C4-2B (cell line): ENCODE results near the gene CAB39L.

Source experiments
- H3K27ac ChIP-seq: fragments of 450-650 bp; 2 replicates; pipeline ENCODE4 v1.5.1; 2017
- ZFX ChIP-seq: fragments of 450-650 bp; IDR thresholded peaks from 2 replicates; pipeline ENCODE4 v1.6.1; 2017
- TF ChIP-seq, protein P1 (sequence below): fragments of 450-650 bp; conservative IDR thresholded peaks from 2 replicates; pipeline ENCODE4 v1.5.1; 2017; ENCODE audit warnings: mild to moderate bottlenecking

The CAB39L gene

DNA sequence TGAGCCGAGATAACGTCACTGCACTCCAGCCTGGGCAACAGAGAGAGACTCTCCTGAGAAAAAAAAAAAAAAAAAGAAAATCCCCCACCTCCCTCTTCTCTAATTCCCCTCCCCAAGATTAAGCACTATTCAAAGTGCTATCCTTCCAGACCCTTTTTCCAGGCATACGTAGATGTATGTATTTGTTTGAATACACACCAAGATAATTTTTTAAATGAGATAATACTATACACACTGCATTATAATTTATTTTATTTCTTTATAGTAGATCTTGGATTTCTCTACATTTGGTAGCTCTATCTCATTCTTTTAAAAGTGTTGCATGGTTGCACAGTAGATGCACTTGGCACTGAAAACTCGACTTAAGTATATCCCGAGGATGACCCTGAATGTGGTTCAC, 32.5 kb downstream of the CAB39L start:
- TF ChIP-seq, protein P1, sequence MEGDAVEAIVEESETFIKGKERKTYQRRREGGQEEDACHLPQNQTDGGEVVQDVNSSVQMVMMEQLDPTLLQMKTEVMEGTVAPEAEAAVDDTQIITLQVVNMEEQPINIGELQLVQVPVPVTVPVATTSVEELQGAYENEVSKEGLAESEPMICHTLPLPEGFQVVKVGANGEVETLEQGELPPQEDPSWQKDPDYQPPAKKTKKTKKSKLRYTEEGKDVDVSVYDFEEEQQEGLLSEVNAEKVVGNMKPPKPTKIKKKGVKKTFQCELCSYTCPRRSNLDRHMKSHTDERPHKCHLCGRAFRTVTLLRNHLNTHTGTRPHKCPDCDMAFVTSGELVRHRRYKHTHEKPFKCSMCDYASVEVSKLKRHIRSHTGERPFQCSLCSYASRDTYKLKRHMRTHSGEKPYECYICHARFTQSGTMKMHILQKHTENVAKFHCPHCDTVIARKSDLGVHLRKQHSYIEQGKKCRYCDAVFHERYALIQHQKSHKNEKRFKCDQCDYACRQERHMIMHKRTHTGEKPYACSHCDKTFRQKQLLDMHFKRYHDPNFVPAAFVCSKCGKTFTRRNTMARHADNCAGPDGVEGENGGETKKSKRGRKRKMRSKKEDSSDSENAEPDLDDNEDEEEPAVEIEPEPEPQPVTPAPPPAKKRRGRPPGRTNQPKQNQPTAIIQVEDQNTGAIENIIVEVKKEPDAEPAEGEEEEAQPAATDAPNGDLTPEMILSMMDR = no peak
- TF ChIP-seq ZFX = no peak
- H3K27ac ChIP-seq = no peak overlapping the region

DNA sequence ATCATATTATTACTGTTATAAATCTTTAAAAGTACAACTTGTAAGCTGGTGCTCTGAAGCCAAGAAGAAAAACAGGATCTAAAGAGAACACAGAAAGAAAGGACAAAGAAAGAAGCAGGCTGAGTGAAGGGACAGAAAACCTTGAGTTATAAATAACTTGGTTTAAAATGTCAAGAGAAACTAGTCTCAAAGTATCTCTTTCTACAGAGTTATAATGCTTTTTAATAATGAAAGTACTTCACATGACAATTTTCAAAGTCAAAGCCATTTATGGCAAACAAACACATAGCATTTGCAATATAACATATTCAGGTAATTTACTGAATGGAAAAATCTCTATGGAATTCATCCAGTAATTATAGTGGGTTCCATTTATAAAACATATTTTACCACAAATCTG, 33.4 kb downstream of the CAB39L start:
- no peak for TF ChIP-seq ZFX
- no peak overlapping the region for H3K27ac ChIP-seq

DNA sequence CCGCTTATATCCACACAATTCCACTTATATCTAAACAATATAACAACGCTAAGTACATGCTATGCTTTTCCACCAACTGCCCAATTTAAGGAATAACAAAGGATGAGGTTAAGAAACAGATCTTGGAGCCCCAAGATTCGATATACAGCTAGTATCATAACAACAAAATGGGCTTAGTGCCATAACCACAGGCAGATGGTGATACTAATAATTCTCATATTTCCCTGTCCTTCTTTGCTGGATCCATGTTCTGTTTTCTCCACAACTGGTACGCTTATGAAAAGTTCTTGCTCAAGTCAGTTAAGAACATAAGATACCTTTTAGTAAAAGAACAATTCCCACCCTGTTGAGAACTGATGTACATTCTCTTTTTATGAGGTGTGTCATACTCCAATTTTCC, 33.9 kb downstream of the CAB39L start:
- TF ChIP-seq, protein P1 = no peak
- no peak for TF ChIP-seq ZFX
- no peak overlapping the region for H3K27ac ChIP-seq

DNA sequence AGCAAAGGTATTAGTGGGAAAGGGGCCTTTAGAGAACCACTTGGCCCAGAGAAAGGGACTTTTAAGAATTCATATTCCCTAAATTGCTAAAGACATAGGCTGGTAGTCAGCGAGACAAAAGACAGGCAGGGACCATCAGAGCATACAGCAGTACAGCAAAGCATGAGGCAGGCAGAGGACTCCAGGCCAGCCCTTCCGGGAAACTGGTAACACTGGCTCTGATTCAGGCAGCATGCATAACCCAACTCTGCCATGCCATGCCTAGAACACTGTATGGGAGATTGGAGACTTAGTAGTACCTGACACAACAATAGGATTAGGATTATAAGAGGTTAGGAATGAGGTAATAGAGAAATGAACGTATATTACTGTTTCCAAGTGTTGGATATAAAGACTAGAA, 34.9 kb downstream of the CAB39L start:
- H3K27ac ChIP-seq = no peak overlapping the region
- TF ChIP-seq, protein P1 = no peak
- TF ChIP-seq ZFX = no peak

DNA sequence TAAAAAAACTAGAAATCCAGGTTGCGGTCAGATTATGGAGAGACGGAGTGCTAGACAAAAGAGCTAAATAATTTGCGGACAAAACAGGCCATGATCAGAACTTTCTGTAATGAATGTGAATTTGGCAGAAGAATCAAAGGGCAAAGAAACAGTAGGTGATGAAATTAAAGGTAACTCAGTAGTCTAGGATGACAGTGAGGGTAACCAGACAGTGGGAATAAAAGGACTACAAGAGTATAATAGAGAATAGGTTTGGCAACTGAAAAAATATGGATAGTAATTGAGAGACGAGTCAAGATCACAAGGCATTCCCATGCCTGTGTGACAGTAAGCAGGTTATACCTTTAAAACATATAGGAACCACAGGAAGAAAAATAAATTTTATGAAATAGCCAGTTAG, 35.9 kb downstream of the CAB39L start:
- no peak for TF ChIP-seq ZFX
- TF ChIP-seq, protein P1 = no peak
- no peak overlapping the region for H3K27ac ChIP-seq

DNA sequence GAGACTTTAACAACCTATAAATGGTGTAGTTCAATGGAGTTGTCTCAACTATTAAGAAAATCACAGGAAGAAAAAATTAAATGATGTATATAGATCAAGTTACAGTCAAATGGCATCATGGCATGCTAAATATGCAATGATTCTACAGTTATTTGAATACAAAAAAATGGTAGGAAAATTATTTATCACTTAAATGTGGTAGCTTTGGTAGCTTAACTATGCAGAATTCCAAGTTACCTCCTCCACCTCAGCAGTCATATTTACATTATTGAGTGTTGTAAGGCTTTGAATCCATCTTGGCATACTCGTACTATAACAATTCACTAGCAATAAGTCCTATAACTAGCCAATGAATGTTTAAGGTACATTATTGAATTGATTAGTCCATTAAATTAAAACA, 36.8 kb downstream of the CAB39L start:
- no peak for TF ChIP-seq ZFX
- TF ChIP-seq, protein P1 = no peak
- H3K27ac ChIP-seq = no peak overlapping the region

DNA sequence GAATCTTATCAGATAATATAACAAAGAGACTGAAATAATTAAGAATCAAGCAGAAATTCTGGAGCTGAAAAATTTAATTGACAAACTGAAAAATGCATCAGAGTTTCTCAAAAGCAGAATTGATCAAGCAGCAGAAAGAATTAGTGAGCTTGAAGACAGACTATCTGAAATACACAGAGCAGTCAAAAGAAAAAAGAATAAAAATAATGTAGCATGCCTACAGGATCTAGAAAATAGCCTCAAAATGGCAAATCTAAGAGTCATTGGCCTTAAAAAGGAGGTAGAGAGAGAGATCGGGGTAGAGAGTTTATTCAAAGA, 39.2 kb downstream of the CAB39L start:
- no peak for TF ChIP-seq ZFX
- TF ChIP-seq, protein P1 = no peak
- H3K27ac ChIP-seq = no peak overlapping the region

DNA sequence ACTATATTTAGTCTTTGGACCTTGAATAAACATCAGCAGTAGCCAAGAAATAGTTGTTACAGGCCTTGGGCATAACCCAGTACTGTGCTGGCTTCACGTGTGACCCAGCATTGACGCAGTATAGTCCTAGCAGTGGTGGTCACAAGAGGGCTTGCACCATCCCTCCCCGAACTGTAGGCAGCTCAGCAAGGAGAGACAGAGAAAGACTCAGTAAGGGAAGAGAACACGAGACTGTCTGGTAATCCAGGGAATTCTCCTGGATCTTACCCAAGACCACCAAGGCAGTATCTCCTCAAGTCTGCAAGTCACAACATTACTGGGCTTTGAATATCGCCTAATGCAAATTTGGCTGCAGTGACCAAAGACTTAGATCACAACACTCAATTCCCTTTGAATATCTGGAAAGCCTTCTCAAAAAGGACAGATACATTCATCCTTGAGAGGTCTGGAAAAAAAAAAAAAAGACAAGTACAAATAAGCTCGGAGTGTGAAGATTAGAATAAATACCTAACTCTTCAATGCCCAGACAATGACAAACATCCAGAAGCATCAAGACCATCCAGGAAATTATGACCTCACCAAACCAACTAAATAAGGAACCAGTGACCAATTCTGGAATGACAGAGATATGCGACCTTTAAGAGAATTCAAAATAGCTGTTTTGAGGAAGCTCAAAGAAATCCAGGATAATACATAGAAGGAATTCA, 39.7 kb downstream of the CAB39L start:
- no peak for TF ChIP-seq ZFX
- TF ChIP-seq, protein P1 = no peak
- no peak overlapping the region for H3K27ac ChIP-seq
